Stomach smooth muscle (tissue), 2 donors: ENCODE measurements around the gene ICAM4.
"Not testable (repeated sequence)": the region's sequence is repeated elsewhere in the genome, so short reads cannot be mapped to it uniquely, and the experiment has no call there.

Experiments
- H3K27ac ChIP-seq: one replicate; pipeline ENCODE4 v1.7.0; 2013; ENCODE audit warnings: mild to moderate bottlenecking, low read length, inconsistent platforms
- H3K27me3 ChIP-seq, 2 donors: one replicate each; pipeline ENCODE4 v1.7.0; 2013; ENCODE audit warnings: low read length in 2 of 2; ENCODE audit not compliant: insufficient read depth in 2 of 2, control insufficient read depth in 1 of 2
- H3K36me3 ChIP-seq, 2 donors: one replicate each; pipeline ENCODE4 v1.7.0; 2013; ENCODE audit warnings: low read length in 2 of 2; ENCODE audit not compliant: control insufficient read depth in 2 of 2, insufficient read depth in 2 of 2
- H3K4me1 ChIP-seq: one replicate; pipeline ENCODE4 v1.7.0; 2013; ENCODE audit warnings: low read length; ENCODE audit not compliant: control insufficient read depth, insufficient read depth
- H3K4me3 ChIP-seq, 2 donors: one replicate each; pipeline ENCODE4 v1.7.0; 2013; ENCODE audit warnings: low read length in 2 of 2
- H3K9ac ChIP-seq, 2 donors: one replicate each; pipeline ENCODE4 v1.7.0; 2013; ENCODE audit warnings: low read length in 2 of 2, mild to moderate bottlenecking in 1 of 2
- H3K9me3 ChIP-seq, 2 donors: one replicate each; pipeline ENCODE4 v1.7.0; 2013; ENCODE audit warnings: low read length in 2 of 2; ENCODE audit not compliant: control insufficient read depth in 2 of 2
- donor health status: healthy.
- donor health status: Pancreatic carcinoma.

Gene ICAM4

DNA sequence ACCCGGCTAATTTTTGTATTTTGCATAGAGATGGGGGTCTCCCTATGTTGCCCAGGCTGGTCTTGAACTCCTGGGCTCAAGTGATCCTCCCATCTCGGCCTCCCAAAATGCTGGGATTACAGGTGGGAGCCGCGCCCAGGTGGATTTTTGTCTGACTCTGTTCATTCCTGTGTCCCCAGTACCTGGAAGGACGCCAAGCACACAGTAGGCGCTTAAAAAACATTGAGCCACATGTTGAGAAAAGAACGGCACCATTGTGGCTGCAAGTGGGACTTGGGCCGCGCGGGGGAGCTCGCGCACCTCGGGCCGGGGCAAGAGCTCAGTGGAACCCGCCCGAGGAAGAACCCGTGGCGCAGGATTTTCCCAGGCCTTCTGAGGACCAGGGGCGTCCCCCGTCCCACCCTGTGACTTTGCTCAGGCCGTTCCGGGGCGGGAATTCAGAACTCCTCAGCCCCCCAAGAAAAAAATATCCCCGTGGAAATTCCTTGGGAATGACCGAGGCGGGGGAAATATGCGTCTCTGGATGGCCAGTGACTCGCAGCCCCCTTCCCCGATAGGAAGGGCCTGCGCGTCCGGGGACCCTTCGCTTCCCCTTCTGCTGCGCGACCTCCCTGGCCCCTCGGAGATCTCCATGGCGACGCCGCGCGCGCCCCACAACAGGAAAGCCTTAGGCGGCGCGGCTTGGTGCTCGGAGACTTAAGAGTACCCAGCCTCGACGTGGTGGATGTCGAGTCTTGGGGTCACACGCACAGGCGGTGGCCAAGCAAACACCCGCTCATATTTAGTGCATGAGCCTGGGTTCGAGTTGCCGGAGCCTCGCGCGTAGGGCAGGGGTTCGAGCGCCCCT, 17.2 kb upstream of the ICAM4 start:
- Histone ChIP-seq H3K4me3 (peak overlapping the region; percentile 54 to 65), H3K36me3 (no peaks in the 10 kb centered on the region), H3K27ac (peak overlapping the region; percentile 67), H3K9ac (peak overlapping the region; percentile 29 to 50), H3K4me1 (peaks cover 18% of the 10 kb centered on the region), H3K9me3 (no peaks in the 10 kb centered on the region), H3K27me3 (peaks cover 18 to 27% of the 10 kb centered on the region in 2 donors)

- H3K9ac ChIP-seq = peak overlapping the region; percentile 50 to 60
- H3K9me3 ChIP-seq = no peaks in the 10 kb centered on the region
- peak overlapping the region; percentile 54 to 65 for H3K4me3 ChIP-seq
- H3K27me3 ChIP-seq = peaks cover 18 to 27% of the 10 kb centered on the region in 2 donors
- H3K4me1 ChIP-seq = peaks cover 18% of the 10 kb centered on the region
- no peaks in the 10 kb centered on the region for H3K36me3 ChIP-seq
- peak overlapping the region; percentile 67 for H3K27ac ChIP-seq
Observed at GRCh38 chr19:10270180-10270615, 16.6 kb upstream of the ICAM4 start.

GRCh38 chr19:10270616-10271394, 15.9 kb upstream of the ICAM4 start, which contains the start of gene ICAM1:
ICAM1 (plus strand) TSS chr19:10271120; CDS start chr19:10271160, 40 bp downstream.
- Histone ChIP-seq H3K27ac (peak within 1 kb of the TSS; percentile 67), H3K4me1 (peaks cover 18% of the 10 kb centered on the region), H3K9ac (peak within 1 kb of the TSS; percentile 50 to 60), H3K36me3 (no peaks in the 10 kb centered on the region), H3K4me3 (peak within 1 kb of the TSS; percentile 54 to 65), H3K27me3 (peaks cover 18 to 27% of the 10 kb centered on the region in 2 donors), H3K9me3 (no peaks in the 10 kb centered on the region)

GRCh38 chr19:10271543-10272086, 15.1 kb upstream of the ICAM4 start:
- Histone ChIP-seq H3K9ac (peak overlapping the region in 1 of 2 donors; percentile 45), H3K4me3 (peak overlapping the region; percentile 35 to 65), H3K36me3 (no peaks in the 10 kb centered on the region), H3K4me1 (peaks cover 18% of the 10 kb centered on the region), H3K9me3 (no peaks in the 10 kb centered on the region), H3K27ac (peak overlapping the region; percentile 67), H3K27me3 (peaks cover 18 to 27% of the 10 kb centered on the region in 2 donors)

DNA sequence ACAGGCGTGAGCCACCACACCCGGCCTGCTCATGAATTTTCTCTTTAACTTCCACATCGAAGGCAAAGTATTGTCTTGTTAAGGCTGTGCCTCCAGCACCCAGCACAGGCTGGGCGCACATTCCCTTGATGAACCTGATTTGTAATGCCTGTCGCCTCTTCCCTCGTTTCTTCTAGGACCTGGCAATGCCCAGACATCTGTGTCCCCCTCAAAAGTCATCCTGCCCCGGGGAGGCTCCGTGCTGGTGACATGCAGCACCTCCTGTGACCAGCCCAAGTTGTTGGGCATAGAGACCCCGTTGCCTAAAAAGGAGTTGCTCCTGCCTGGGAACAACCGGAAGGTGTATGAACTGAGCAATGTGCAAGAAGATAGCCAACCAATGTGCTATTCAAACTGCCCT, 12.2 kb upstream of the ICAM4 start:
- Histone ChIP-seq H3K9ac (no peak overlapping the region), H3K27ac (no peak overlapping the region), H3K4me1 (peaks cover 17% of the 10 kb centered on the region), H3K27me3 (peaks cover 18 to 22% of the 10 kb centered on the region in 2 donors), H3K9me3 (no peaks in the 10 kb centered on the region), H3K36me3 (no peaks in the 10 kb centered on the region), H3K4me3 (no peak overlapping the region)

GRCh38 chr19:10277795-10278589, 8.8 kb upstream of the ICAM4 start:
- Histone ChIP-seq H3K27me3 (no peaks in the 10 kb centered on the region), H3K4me1 (no peaks in the 10 kb centered on the region), H3K9me3 (no peaks in the 10 kb centered on the region), H3K27ac (no peak overlapping the region), H3K4me3 (no peak overlapping the region), H3K9ac (no peak overlapping the region), H3K36me3 (no peaks in the 10 kb centered on the region)

GRCh38 chr19:10278935-10279334, 7.8 kb upstream of the ICAM4 start:
- H3K27me3 ChIP-seq = peaks cover 0 to 5% of the 10 kb centered on the region in 2 donors

GRCh38 chr19:10279737-10280442, 6.9 kb upstream of the ICAM4 start:
- Histone ChIP-seq H3K27me3 (peaks cover 0 to 5% of the 10 kb centered on the region in 2 donors), H3K27ac (no peak overlapping the region), H3K4me1 (no peaks in the 10 kb centered on the region), H3K9ac (no peak overlapping the region), H3K36me3 (no peaks in the 10 kb centered on the region), H3K4me3 (no peak overlapping the region), H3K9me3 (no peaks in the 10 kb centered on the region)

More at GRCh38 chr19:10278935-10279334, 7.8 kb upstream of the ICAM4 start:
- Histone ChIP-seq H3K9ac (no peak overlapping the region), H3K9me3 (no peaks in the 10 kb centered on the region), H3K27ac (no peak overlapping the region), H3K4me3 (no peak overlapping the region), H3K4me1 (no peaks in the 10 kb centered on the region), H3K36me3 (no peaks in the 10 kb centered on the region)

GRCh38 chr19:10282043-10282442, 4.7 kb upstream of the ICAM4 start:
- H3K9ac ChIP-seq, H3K36me3 ChIP-seq, H3K9me3 ChIP-seq, H3K4me1 ChIP-seq, H3K4me3 ChIP-seq, H3K27ac ChIP-seq: not testable (repeated sequence)
- peaks cover 8 to 13% of the 10 kb centered on the region in 2 donors for H3K27me3 ChIP-seq
